Lower leg skin (tissue), 3 donors: ENCODE results near the gene EHMT1.

ENCODE experiments used
- CTCF ChIP-seq, 3 donors: fragments of 450-650 bp; IDR thresholded peaks; one replicate each; pipeline ENCODE4 v1.5.1; 2016; ENCODE audit warnings: antibody characterized with exemption in 3 of 3, mild to moderate bottlenecking in 3 of 3, moderate library complexity in 2 of 3
- POLR2A ChIP-seq, 2 donors: fragments of 450-650 bp; IDR thresholded peaks; one replicate each; pipeline ENCODE4 v1.6.1; 2016 to 2017; ENCODE audit warnings: antibody characterized with exemption in 2 of 2, mild to moderate bottlenecking in 1 of 2, moderate library complexity in 1 of 2

- TF ChIP-seq CTCF (IDR thresholded peaks at IDR 0.05) (no peak), POLR2A (IDR thresholded peaks at IDR 0.05) (no peak)
Measured at GRCh38 chr9:137570566-137570965, 48.2 kb upstream of the EHMT1 start.
